Tibial artery (tissue), 4 donors: ENCODE results near the gene ITPR1.

Source experiments
- DNase-seq, 2 donors: peaks; one replicate each; pipeline ENCODE4 v3.0.0-alpha.2; 2019
- H3K27ac ChIP-seq, 2 donors: fragments of 200-600 bp; sonication (generic) in 1 of 2; 1 replicate in 1 of 2; 2 replicates in 1 of 2; pipeline ENCODE4 v1.5.1; 2018 to 2019; ENCODE audit warnings: mild to moderate bottlenecking in 1 of 2
- H3K27me3 ChIP-seq, 2 donors: fragments of 200-600 bp; sonication (generic) in 1 of 2; one replicate each; pipeline versions ENCODE4 v1.5.1 to v1.6.0; 2016 to 2019
- H3K36me3 ChIP-seq, 3 donors: fragments of 200-600 bp; sonication (generic) in 2 of 3; one replicate each; pipeline ENCODE4 v1.5.1; 2016 to 2019; ENCODE audit warnings: mild to moderate bottlenecking in 2 of 3
- H3K4me1 ChIP-seq, 4 donors: fragments of 200-600 bp; sonication (generic) in 2 of 4; 1 replicate in 3 of 4; 2 replicates in 1 of 4; pipeline ENCODE4 v1.5.1; 2016 to 2019
- H3K4me3 ChIP-seq, 2 donors: fragments of 200-600 bp; sonication (generic) in 1 of 2; 1 replicate in 1 of 2; 2 replicates in 1 of 2; pipeline ENCODE4 v1.5.1; 2018 to 2019; ENCODE audit warnings: mild to moderate bottlenecking in 2 of 2
- H3K9me3 ChIP-seq, 3 donors: fragments of 200-600 bp; sonication (generic) in 1 of 3; one replicate each; pipeline ENCODE4 v1.5.1; 2016 to 2019
- intact Hi-C: fragments of 100-400 bp; cut with DNase I; formaldehyde crosslinking; loops from one replicate; pipeline ENCODE4 v1.15.0; 2023; ENCODE audit warnings: low total_unique reads
- TF ChIP-seq, protein P1 (sequence below), 2 experiments: fragments of 200-600 bp in 1 of 2; fragments of 450-650 bp in 1 of 2; IDR thresholded peaks; one replicate each; pipeline ENCODE4 v1.5.1; 2017 to 2019; ENCODE audit warnings: antibody characterized with exemption in 2 of 2, mild to moderate bottlenecking in 1 of 2, moderate library complexity in 1 of 2

ITPR1 gene

GRCh38 chr3:4492208-4493013 is 737 bp upstream of the ITPR1 start:
- peaks cover 0 to 40% (median 10%) of the 10 kb centered on the region in 4 donors for H3K4me1 ChIP-seq
- TF ChIP-seq, protein P1, sequence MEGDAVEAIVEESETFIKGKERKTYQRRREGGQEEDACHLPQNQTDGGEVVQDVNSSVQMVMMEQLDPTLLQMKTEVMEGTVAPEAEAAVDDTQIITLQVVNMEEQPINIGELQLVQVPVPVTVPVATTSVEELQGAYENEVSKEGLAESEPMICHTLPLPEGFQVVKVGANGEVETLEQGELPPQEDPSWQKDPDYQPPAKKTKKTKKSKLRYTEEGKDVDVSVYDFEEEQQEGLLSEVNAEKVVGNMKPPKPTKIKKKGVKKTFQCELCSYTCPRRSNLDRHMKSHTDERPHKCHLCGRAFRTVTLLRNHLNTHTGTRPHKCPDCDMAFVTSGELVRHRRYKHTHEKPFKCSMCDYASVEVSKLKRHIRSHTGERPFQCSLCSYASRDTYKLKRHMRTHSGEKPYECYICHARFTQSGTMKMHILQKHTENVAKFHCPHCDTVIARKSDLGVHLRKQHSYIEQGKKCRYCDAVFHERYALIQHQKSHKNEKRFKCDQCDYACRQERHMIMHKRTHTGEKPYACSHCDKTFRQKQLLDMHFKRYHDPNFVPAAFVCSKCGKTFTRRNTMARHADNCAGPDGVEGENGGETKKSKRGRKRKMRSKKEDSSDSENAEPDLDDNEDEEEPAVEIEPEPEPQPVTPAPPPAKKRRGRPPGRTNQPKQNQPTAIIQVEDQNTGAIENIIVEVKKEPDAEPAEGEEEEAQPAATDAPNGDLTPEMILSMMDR (IDR thresholded peaks at IDR 0.05): no peak
- peak overlapping the region; percentile 80 to 93 for H3K4me3 ChIP-seq
- intact Hi-C loops: loop anchor here (2.0 kb wide), 2 partner anchors 76 to 90 kb away; no protein-coding TSS in a partner anchor
- no peaks in the 10 kb centered on the region for H3K27me3 ChIP-seq
- peak; percentile 57 to 87 for DNase-seq
- peak overlapping the region; percentile 93 to 96 for H3K27ac ChIP-seq
- no peaks in the 10 kb centered on the region for H3K9me3 ChIP-seq
- no peaks in the 10 kb centered on the region for H3K36me3 ChIP-seq

GRCh38 chr3:4493941-4494894 is 1.1 kb downstream of the ITPR1 start:
- peak in 1 of 2 donors; percentile 22 for DNase-seq
- H3K4me1 ChIP-seq: peaks cover 0 to 55% (median 10%) of the 10 kb centered on the region in 4 donors
- TF ChIP-seq, protein P1 (IDR thresholded peaks at IDR 0.05): no peak
- H3K9me3 ChIP-seq: no peaks in the 10 kb centered on the region
- intact Hi-C loops: loop anchor here (2.0 kb wide), 2 partner anchors 77 to 89 kb away; no protein-coding TSS in a partner anchor
- H3K36me3 ChIP-seq: no peaks in the 10 kb centered on the region
- no peaks in the 10 kb centered on the region for H3K27me3 ChIP-seq
- peak overlapping the region; percentile 80 to 93 for H3K4me3 ChIP-seq
- peak overlapping the region; percentile 93 to 96 for H3K27ac ChIP-seq

- Histone ChIP-seq H3K27ac (peak overlapping the region; percentile 93 to 96), H3K9me3 (no peaks in the 10 kb centered on the region), H3K4me3 (peak overlapping the region; percentile 80 to 93), H3K4me1 (peaks cover 0 to 55% (median 10%) of the 10 kb centered on the region in 4 donors), H3K36me3 (no peaks in the 10 kb centered on the region), H3K27me3 (no peaks in the 10 kb centered on the region)
- intact Hi-C loops: no loop called here
- TF ChIP-seq, protein P1 (IDR thresholded peaks at IDR 0.05): no peak
- DNase-seq: no peak
Observed at GRCh38 chr3:4494895-4495264, 1.7 kb downstream of the ITPR1 start.

DNA sequence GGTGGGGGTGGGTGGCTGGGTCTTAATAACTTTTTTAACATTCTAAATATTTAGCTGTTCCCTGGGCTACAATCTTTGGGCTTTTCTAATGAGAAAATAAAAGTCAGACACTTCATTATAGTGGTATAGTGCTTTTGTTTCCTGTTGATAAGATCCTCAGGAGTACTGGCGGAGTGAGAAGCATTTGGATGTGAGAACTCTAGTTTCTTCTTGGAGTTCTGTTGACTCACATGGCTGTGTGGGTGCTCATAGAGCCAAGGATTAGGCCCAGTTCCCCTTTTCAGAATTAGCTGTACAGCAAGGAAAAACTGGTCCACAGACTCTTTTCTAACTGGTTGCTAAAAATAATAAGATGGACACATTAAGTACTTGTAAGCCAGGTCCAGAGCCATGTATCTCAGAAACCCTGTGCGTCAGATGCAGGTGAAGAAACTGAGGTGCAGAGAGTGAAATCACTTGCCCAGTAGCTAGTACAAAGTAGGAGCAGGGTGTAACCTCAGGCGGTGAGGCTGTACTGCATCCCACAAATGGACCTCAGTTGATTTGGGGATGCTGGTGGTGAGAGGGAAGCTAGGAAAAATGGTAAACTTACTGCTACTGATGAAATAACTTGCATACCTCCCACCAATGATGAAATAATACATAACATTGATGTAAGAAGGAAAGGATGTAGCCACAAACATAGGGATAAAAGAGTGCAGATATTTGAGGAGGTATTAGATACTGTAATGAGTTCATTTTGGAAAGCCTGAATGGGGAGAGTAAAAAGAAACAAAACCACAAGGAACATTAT is 2.3 kb downstream of the ITPR1 start:
- H3K4me1 ChIP-seq: peaks cover 0 to 53% (median 10%) of the 10 kb centered on the region in 4 donors
- DNase-seq: no peak
- TF ChIP-seq, protein P1 (IDR thresholded peaks at IDR 0.05): no peak
- intact Hi-C loops: no loop called here
- H3K9me3 ChIP-seq: no peaks in the 10 kb centered on the region
- peaks cover 0 to 5% (median 0%) of the 10 kb centered on the region in 3 donors for H3K36me3 ChIP-seq
- H3K27ac ChIP-seq: peak overlapping the region; percentile 93 to 96
- no peaks in the 10 kb centered on the region for H3K27me3 ChIP-seq
- peak overlapping the region; percentile 80 to 93 for H3K4me3 ChIP-seq

- peak overlapping the region; percentile 80 to 93 for H3K4me3 ChIP-seq
- no peak for DNase-seq
Observed at GRCh38 chr3:4496087-4496452, 2.9 kb downstream of the ITPR1 start.

More at GRCh38 chr3:4496087-4496452, 2.9 kb downstream of the ITPR1 start:
- peaks cover under 1 to 9% (median under 1%) of the 10 kb centered on the region in 3 donors for H3K36me3 ChIP-seq
- no peaks in the 10 kb centered on the region for H3K27me3 ChIP-seq
- H3K27ac ChIP-seq: peak overlapping the region; percentile 93 to 96
- intact Hi-C loops: no loop called here
- H3K9me3 ChIP-seq: no peaks in the 10 kb centered on the region
- peaks cover 0 to 47% (median 10%) of the 10 kb centered on the region in 4 donors for H3K4me1 ChIP-seq
- TF ChIP-seq, protein P1 (IDR thresholded peaks at IDR 0.05): no peak
